SU-DHL-6 (cell line): ENCODE data around the gene STK38.
"Not testable (repeated sequence)": the region's sequence is repeated elsewhere in the genome, so short reads cannot be mapped to it uniquely, and the experiment has no call there.

Experiments
- H2AFZ ChIP-seq: fragments of 200-600 bp; sonication (generic); 2 replicates; pipeline ENCODE4 v1.6.1; 2014; ENCODE audit warnings: low read depth, mild to moderate bottlenecking, moderate library complexity, mixed read lengths, antibody characterized with exemption, low read length; ENCODE audit not compliant: severe bottlenecking
- H3F3A ChIP-seq: fragments of 200-600 bp; shearing (Covaris generic); 2 replicates; pipeline ENCODE4 v1.6.0; 2016; ENCODE audit warnings: antibody characterized with exemption, mild to moderate bottlenecking; ENCODE audit not compliant: insufficient read depth
- H3K27ac ChIP-seq: fragments of 200-600 bp; sonication (generic); 2 replicates; pipeline ENCODE4 v1.5.1; 2016; ENCODE audit warnings: low read depth, mild to moderate bottlenecking, low read length, moderate library complexity, mixed read lengths
- H3K27me3 ChIP-seq: fragments of 200-600 bp; sonication (generic), shearing (Covaris generic); 2 replicates; pipeline ENCODE4 v1.6.0; 2014; ENCODE audit warnings: mild to moderate bottlenecking, low read length
- H3K36me3 ChIP-seq: fragments of 200-600 bp; sonication (generic); 2 replicates; pipeline ENCODE4 v1.6.1; 2014; ENCODE audit warnings: mild to moderate bottlenecking, low read length, mixed read lengths
- H3K4me2 ChIP-seq: fragments of 300-600, 200-600 bp; shearing (Covaris generic), sonication (generic); 2 replicates; pipeline ENCODE4 v1.6.0; 2014; ENCODE audit warnings: low read length, low read depth, mild to moderate bottlenecking; ENCODE audit not compliant: poor library complexity, severe bottlenecking
- H3K4me3 ChIP-seq: fragments of 200-600 bp; sonication (generic); 2 replicates; pipeline ENCODE4 v1.5.1; 2014; ENCODE audit warnings: antibody characterized with exemption, low read length, mild to moderate bottlenecking, mixed read lengths; ENCODE audit not compliant: insufficient read depth, poor library complexity, severe bottlenecking
- H3K79me2 ChIP-seq: fragments of 200-600 bp; sonication (generic); 2 replicates; pipeline ENCODE4 v1.6.1; 2014; ENCODE audit warnings: mild to moderate bottlenecking, low read length, moderate library complexity; ENCODE audit not compliant: insufficient read depth
- H3K9ac ChIP-seq: fragments of 200-600 bp; sonication (generic); 2 replicates; pipeline ENCODE4 v1.7.0; 2014; ENCODE audit warnings: mild to moderate bottlenecking, low read length
- H3K9me2 ChIP-seq: fragments of 200-600 bp; sonication (generic); replicated peaks from 2 replicates; pipeline ENCODE4 v1.6.1; 2014; ENCODE audit warnings: low read length; ENCODE audit not compliant: insufficient read depth
- H3K9me3 ChIP-seq: fragments of 200-600 bp; sonication (generic); 2 replicates; pipeline ENCODE4 v1.6.1; 2014; ENCODE audit warnings: low read length, mixed read lengths; ENCODE audit not compliant: insufficient read depth
- H4K20me1 ChIP-seq: fragments of 200-600 bp; sonication (generic); 2 replicates; pipeline ENCODE4 v1.6.1; 2014; ENCODE audit warnings: low read depth, mild to moderate bottlenecking, antibody characterized with exemption, low read length, moderate library complexity, mixed read lengths
- CTCF ChIP-seq: fragments of 200-600 bp; sonication (generic); IDR thresholded peaks from one replicate; pipeline ENCODE4 v1.5.1; 2017; ENCODE audit warnings: antibody characterized with exemption, mild to moderate bottlenecking, low read length, moderate library complexity; ENCODE audit not compliant: insufficient read depth, poor library complexity, severe bottlenecking
- EZH2phosphoT487 ChIP-seq: fragments of 200-600 bp; sonication (generic), shearing (Covaris generic); conservative IDR thresholded peaks from 2 replicates; pipeline ENCODE4 v1.6.1; 2018; ENCODE audit warnings: mild to moderate bottlenecking, antibody characterized with exemption, low read length, moderate library complexity, mixed read lengths

The STK38 gene

GRCh38 chr6:36455486-36456027 lies 91.7 kb downstream of the STK38 start:
- H3K9ac ChIP-seq = no peak overlapping the region
- no peaks in the 10 kb centered on the region for H3K9me3 ChIP-seq
- no peaks in the 10 kb centered on the region for H3F3A ChIP-seq
- TF ChIP-seq CTCF (no peak), EZH2phosphoT487 (no peak)
- H3K79me2 ChIP-seq = peaks cover 100% of the 10 kb centered on the region
- H3K27ac ChIP-seq = no peak overlapping the region
- H3K9me2 ChIP-seq = no peaks in the 10 kb centered on the region
- H3K27me3 ChIP-seq = no peaks in the 10 kb centered on the region
- no peaks in the 10 kb centered on the region; the same call in 1 of the 2 replicates for H3K36me3 ChIP-seq
- H4K20me1 ChIP-seq = peaks cover 19% of the 10 kb centered on the region
- H2AFZ ChIP-seq = no peak overlapping the region
- H3K4me3 ChIP-seq = no peak overlapping the region
- H3K4me2 ChIP-seq = no peak overlapping the region

- H3K27ac ChIP-seq, H2AFZ ChIP-seq, H3F3A ChIP-seq, H3K4me3 ChIP-seq, H3K36me3 ChIP-seq, H3K9ac ChIP-seq, H3K9me3 ChIP-seq, H3K9me2 ChIP-seq, H3K4me2 ChIP-seq, H3K27me3 ChIP-seq: not testable (repeated sequence)
- Histone ChIP-seq H4K20me1 (peaks cover 10% of the 10 kb centered on the region; the same call in 1 of the 2 replicates), H3K79me2 (peaks cover 99% of the 10 kb centered on the region)
Observed at GRCh38 chr6:36452897-36453296, 94.4 kb downstream of the STK38 start.

- H3K27me3 ChIP-seq, H3K9me2 ChIP-seq, H3K4me2 ChIP-seq, H3K27ac ChIP-seq, H3F3A ChIP-seq, H3K4me3 ChIP-seq, H3K9me3 ChIP-seq, H2AFZ ChIP-seq, H3K9ac ChIP-seq, H4K20me1 ChIP-seq: not testable (repeated sequence)
- Histone ChIP-seq H3K36me3 (peaks cover 24% of the 10 kb centered on the region), H3K79me2 (peaks cover 99% of the 10 kb centered on the region)
Observed at GRCh38 chr6:36449173-36449572, 98.1 kb downstream of the STK38 start.

GRCh38 chr6:36445621-36446020 lies 101.7 kb downstream of the STK38 start:
- no peaks in the 10 kb centered on the region for H4K20me1 ChIP-seq
- TF ChIP-seq CTCF = no peak
- no peak for TF ChIP-seq EZH2phosphoT487
- H3K9me2 ChIP-seq = no peaks in the 10 kb centered on the region
- peaks cover 83% of the 10 kb centered on the region for H3K79me2 ChIP-seq
- H3K27ac ChIP-seq = no peak overlapping the region
- H3K4me3 ChIP-seq = no peak overlapping the region
- H3K36me3 ChIP-seq = peaks cover 24% of the 10 kb centered on the region
- peak overlapping the region; percentile 0 for H3K4me2 ChIP-seq
- H2AFZ ChIP-seq = no peak overlapping the region
- no peaks in the 10 kb centered on the region for H3K9me3 ChIP-seq
- H3F3A ChIP-seq = peaks cover 29% of the 10 kb centered on the region
- H3K27me3 ChIP-seq = no peaks in the 10 kb centered on the region
- H3K9ac ChIP-seq = no peak overlapping the region
